Left forelimb (tissue), 1 donor: Measurements from ENCODE around the gene SKAP1.

Source experiments
- DNase-seq: peaks from one replicate; pipeline ENCODE4 v3.0.0-alpha.2; 2018; ENCODE audit warnings: low spot score

Gene SKAP1

GRCh38 chr17:48241770-48242497 is 188.1 kb downstream of the SKAP1 start:
- DNase-seq = no peak

DNA sequence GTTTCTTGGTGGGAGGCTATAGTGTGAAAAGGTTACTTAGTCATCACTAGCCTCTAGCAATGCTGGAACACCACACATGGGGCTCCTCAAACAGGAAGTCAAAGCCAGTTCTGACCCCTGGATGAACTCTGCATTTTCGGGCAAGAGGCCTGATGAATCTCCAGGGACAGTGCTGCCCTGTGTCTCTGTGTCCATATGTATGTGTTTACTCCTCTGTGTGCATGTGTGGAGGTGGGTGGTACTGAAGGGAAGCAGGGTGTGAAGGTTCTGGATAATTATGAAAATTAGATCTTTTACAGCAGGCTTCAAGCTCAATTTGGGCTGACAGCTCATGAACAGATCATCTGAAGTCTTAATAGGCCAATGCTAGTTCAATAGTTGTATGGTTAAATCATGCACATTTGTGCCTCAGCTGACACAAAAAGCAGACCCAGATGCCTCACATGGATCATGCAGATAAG is 188.9 kb downstream of the SKAP1 start:
- DNase-seq = no peak

DNA sequence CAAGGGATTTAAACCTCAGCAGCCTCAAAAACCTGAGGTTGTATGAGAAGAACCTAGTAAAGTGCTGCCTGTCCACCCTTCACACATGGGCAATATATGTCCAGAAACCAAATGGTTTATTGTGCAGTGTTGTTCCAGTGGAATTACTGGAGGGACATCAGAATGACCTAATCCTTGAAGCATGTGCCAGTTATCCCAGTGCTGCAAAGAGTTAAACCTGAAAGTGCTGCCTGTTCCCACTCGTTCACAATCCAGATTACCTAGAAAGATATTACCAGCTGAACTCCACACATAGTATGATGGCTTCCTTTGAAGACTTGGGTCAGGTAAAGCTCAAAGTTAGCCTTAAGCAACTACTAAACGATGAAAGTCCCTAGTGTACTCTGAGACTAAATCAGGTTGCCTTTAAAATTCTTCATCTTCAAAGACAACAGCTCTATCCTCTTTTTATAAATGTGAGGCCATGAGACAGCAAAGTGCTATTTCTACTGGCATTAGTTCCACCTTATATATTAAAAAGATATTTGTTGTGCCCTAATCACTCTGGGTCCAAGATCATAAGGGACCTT is 189.4 kb downstream of the SKAP1 start:
- no peak for DNase-seq

GRCh38 chr17:48240122-48240521 is 189.9 kb downstream of the SKAP1 start:
- no peak for DNase-seq

- no peak for DNase-seq
Measured at GRCh38 chr17:48239603-48239995, 190.4 kb downstream of the SKAP1 start.

DNA sequence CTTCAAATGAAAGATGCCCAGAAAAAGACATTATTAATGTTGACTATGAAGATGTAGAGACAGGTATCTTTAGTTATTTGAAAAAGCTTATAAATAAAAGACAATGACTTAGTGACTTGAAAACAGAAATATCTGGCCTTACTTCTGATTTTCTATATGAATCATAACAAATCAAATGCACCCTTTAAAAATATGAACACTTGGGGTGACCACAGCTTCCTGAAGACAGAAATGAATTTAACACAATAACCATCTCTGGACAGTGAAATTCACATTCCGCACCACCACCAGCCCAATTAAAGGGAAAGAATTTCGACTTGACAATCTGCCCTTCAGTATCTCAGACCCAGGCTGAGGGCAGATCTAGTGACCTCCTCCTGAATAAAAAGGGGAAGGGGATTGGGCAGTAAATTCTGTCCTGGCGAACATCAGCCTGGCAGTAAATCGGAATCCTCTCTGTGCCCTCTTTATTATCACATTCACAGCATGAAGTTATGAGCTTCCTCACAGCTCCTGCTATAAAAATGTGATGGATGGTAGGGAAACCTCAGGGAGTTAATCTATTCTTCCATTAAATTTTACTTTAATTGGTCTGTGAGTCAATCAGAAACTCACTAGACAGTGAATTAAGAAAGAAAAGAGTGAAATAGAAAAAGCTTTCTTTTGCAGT is 190.9 kb downstream of the SKAP1 start:
- no peak for DNase-seq

GRCh38 chr17:48237456-48237855 is 192.6 kb downstream of the SKAP1 start:
- no peak for DNase-seq

DNA sequence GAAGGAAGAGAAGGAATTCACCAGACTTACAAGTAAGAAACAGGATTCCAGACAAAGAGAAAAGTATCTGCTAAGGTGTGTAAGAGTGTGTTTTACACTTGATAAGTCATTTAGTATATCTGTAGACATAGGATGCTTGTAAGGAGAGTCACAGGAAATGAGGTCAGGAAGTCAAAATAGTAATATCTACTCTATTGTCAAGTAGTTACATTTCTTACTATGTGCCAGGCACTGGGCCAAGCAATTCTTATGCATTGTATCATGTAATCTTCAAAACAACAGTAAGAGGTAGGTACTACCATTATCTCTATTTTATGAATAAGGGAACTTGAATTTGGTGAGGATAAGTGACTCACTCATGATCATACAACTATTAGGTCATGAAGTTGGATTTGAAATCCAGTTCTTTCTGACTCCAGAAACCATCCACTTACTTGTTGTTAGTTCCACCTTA is 193.3 kb downstream of the SKAP1 start:
- DNase-seq = no peak

DNA sequence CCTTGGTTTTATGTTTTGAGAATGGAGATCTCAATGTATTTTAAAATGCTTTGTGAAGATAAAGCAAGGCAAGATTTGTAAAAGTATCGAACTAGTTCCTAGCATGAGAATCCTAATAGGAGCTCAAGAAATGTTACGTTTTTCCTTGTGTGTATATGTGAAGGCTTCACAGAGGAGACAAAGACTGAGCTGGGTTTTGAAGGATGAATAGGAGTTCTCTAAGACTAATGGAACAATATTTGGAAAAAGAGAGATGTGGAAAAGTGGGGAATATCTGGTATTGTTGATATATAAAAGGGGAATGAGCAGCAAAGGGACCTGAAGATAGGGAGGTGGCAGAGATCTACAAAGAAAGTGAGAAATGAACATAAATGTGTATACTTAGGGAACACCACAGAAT is 195.1 kb downstream of the SKAP1 start:
- no peak for DNase-seq

DNA sequence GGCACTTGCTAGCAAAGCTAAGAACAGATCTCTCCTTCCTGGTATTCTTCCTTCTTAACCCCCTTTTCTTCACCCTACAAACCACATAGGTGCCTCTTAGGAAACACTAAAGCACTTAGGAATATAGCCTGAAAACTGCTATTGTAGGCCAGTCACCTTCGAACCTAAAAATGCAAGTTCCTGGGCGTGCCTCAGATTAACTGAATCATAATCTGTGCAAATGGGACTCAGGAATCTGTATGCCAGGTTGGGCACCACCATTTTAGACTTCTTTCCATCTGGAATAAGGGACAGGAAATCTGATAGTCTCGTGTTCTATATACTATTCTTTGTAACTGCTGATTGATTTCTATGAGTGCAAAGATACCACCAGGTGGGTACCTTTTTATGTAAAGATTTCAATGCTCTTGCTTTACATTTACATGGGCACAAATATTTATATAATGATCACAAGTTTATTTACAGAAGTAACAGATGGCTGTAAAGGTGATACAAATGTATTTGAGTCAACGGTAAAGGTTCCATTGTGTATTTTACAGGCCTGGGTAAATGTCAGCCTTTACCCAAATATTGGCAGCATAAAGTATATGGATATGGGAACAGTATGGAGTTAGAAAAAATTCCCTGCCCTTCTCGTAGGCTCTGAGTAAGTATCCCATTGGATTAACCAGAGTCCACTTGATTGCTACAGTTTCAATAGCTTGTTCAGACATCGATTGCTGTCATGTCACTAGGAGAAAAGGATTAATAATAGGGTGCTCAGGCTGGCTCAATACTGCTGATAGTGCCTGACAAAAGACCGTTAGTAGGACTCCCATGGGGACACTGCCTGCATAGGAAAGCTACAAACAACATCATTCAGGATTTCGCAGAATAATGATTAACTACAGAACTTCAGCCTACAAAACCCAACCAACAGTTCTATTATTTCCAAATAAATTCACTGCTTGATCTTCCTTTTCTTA is 197.7 kb downstream of the SKAP1 start:
- DNase-seq = no peak

GRCh38 chr17:48229936-48230335 is 200.1 kb downstream of the SKAP1 start:
- no peak for DNase-seq

- DNase-seq = no peak
Measured at GRCh38 chr17:48228720-48229119, 201.3 kb downstream of the SKAP1 start.

GRCh38 chr17:48225725-48226567 is 204.1 kb downstream of the SKAP1 start:
- no peak for DNase-seq

DNA sequence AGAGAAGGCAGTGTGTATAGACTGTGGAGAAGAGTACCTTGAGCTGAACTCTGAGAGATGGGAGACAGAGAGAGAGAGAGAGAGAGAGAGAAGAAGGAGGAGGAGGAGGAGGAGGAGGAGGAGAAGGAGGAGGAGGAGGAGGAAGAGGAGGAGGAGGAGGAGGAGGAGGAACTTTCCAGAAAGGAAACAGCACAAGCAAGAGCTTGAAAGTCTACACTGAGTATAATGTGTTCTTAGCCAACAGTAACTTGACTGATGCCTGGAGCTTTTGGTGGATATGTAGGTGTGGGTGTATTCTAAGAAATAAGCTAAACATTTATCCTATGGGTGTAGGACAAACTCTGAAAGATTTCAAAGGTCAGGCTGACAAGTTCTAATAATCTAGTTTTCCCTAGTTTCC is 206.1 kb downstream of the SKAP1 start:
- DNase-seq = no peak

DNA sequence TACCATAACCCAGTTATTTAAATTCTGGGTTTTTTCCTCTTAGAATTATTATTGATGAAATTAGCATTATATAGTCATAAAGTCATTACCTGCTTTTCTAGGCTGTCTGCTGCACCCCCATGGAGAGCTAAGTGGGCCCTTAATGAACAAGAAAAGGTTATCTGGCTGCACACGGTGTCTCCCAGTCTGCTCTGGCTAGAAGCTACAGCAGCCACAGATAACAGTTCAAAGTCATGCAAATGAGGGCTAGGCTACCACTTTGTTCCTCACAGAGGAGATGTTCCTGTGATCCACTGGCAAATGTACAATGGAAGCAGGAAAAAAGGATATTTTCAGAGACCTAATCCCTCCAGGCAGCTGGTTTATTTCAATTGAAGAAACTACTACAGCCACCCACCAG is 210.4 kb downstream of the SKAP1 start:
- DNase-seq = no peak

GRCh38 chr17:48215583-48216139 is 214.4 kb downstream of the SKAP1 start:
- no peak for DNase-seq

DNA sequence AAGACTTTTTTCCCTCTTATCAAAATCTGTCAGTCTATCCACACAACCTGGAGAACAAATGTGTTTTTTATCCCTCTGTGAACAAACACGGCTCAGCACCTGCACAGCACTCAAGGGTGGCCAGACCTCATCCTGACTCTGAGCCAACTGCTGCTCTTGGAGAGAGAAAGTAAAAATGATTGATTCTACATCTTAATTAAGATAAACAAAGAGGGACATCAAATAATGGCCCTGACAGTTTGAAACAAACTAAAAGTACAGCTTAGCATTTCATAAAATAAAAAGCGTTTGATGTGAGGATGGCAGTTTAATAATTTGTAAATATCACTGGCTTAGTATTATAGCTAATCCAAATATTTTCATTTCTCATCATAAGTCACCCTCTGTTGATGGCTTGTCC is 216.2 kb downstream of the SKAP1 start:
- DNase-seq = no peak

DNA sequence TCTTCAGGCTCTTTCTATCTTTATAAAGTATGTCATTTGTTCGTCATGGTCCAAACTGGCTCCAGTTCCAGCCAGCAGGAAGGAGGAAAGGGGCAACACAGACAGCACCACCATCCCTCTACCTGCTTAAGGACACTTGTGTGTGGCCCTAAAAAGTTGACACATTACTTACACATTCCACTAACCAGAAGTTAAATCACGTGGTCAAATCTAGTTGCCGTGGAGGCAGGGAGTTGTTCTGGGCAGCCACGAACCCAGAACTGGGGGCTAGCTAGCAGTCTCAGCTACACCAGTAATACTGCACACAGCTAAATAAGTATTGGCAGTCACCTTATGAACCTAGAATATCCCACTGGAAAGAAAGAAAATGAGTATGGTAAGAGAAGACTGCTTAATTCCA is 218.2 kb downstream of the SKAP1 start:
- no peak for DNase-seq

GRCh38 chr17:48211011-48211410 is 219.0 kb downstream of the SKAP1 start:
- DNase-seq = no peak

DNA sequence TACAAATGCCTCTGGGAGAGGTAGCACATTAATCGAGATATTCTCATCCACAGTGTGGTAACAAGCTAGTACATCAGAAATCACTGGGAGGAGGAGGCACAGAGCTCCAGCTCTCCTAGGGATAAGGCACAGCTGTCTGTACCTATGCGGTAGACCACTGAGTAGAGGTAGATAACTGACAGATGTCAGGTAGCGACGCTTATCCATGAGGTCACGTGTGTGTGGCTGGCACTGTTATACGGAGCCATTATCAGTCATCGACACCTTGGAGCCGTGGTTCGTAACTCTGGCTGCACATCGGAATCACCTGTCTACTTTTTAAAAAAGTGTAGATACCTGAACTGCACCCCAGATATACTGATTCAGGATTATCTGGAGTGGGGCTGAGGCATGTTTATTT is 220.0 kb downstream of the SKAP1 start:
- no peak for DNase-seq
